Vagina (tissue), 2 donors: Measurements from ENCODE around the gene KCNQ2.

Source experiments
- CTCF ChIP-seq, 3 experiments: fragments of 450-650 bp in 2 of 3; fragments of 200-600 bp in 1 of 3; sonication (generic) in 1 of 3; IDR thresholded peaks; one replicate each; pipeline ENCODE4 v1.5.1; 2017 to 2019; ENCODE audit warnings: antibody characterized with exemption in 3 of 3, mild to moderate bottlenecking in 2 of 3, moderate library complexity in 2 of 3
- POLR2A ChIP-seq, 2 donors: fragments of 450-650 bp; IDR thresholded peaks; one replicate each; pipeline ENCODE4 v1.6.1; 2017; ENCODE audit warnings: antibody characterized with exemption in 2 of 2, mild to moderate bottlenecking in 2 of 2, moderate library complexity in 2 of 2

- TF ChIP-seq POLR2A (IDR thresholded peaks at IDR 0.05) (no peak), CTCF (IDR thresholded peaks at IDR 0.05) (no peak)
These were observed 2.7 kb downstream of the KCNQ2 start for GRCh38 chr20:63469713-63470101.
